Heart left ventricle (tissue), 16 donors: ENCODE data around the gene FGF14. TPM values are rescaled to one million over a fixed set of nuclear protein-coding genes. Genes with fewer than 3 reads are reported as not detected.

ENCODE experiments used
- ATAC-seq, 4 donors: fragments of 200-7000 bp; cut with Tn5 transposase; one replicate each; pipeline ENCODE4 v1.9.1; 2020 to 2022; ENCODE audit warnings: moderate library complexity in 4 of 4, mild to moderate bottlenecking in 3 of 4, moderate number of reproducible peaks in 1 of 4
- DNase-seq, 5 donors: peaks; one replicate each; pipeline ENCODE4 v3.0.0-alpha.2; 2020
- H3K27ac ChIP-seq, 12 donors: fragments of 200-600 bp; sonication (generic) in 4 of 12; one replicate each; pipeline versions ENCODE4 v1.5.0 to v1.8.0; 2016 to 2022; ENCODE audit warnings: mild to moderate bottlenecking in 2 of 12
- H3K27me3 ChIP-seq, 9 donors: fragments of 200-600 bp; sonication (generic) in 2 of 9; one replicate each; pipeline versions ENCODE4 v1.5.1 to v1.8.0; 2016 to 2022; ENCODE audit warnings: mild to moderate bottlenecking in 3 of 9
- H3K36me3 ChIP-seq, 9 donors: fragments of 200-600 bp; sonication (generic) in 2 of 9; one replicate each; pipeline versions ENCODE4 v1.5.0 to v1.8.0; 2018 to 2022; ENCODE audit warnings: mild to moderate bottlenecking in 2 of 9
- H3K4me1 ChIP-seq, 12 donors: fragments of 200-600 bp; sonication (generic) in 4 of 12; one replicate each; pipeline versions ENCODE4 v1.5.0 to v1.8.0; 2016 to 2022; ENCODE audit warnings: mild to moderate bottlenecking in 3 of 12
- H3K4me3 ChIP-seq, 12 donors: fragments of 200-600 bp; sonication (generic) in 4 of 12; one replicate each; pipeline versions ENCODE4 v1.5.0 to v1.8.0; 2017 to 2022; ENCODE audit warnings: mild to moderate bottlenecking in 9 of 12, moderate library complexity in 4 of 12
- H3K9me3 ChIP-seq, 12 donors: fragments of 200-600 bp; sonication (generic) in 4 of 12; one replicate each; pipeline versions ENCODE4 v1.5.0 to v1.8.0; 2016 to 2022; ENCODE audit warnings: mild to moderate bottlenecking in 1 of 12
- CTCF ChIP-seq, 12 donors: fragments of 200-600 bp; sonication (generic) in 4 of 12; IDR thresholded peaks; one replicate each; pipeline versions ENCODE4 v1.5.0 to v1.8.0; 2018 to 2022; ENCODE audit warnings: antibody characterized with exemption in 12 of 12, mild to moderate bottlenecking in 5 of 12
- POLR2A ChIP-seq, 2 donors: fragments of 450-650 bp; IDR thresholded peaks; one replicate each; pipeline ENCODE4 v1.6.1; 2017; ENCODE audit warnings: antibody characterized with exemption in 2 of 2, mild to moderate bottlenecking in 2 of 2, moderate library complexity in 2 of 2
- WGBS, 4 donors: extraction: QIAGEN DNeasy Blood & Tissue Kit in 2 of 4; methylation state at CpG; one replicate each; pipeline versions ENCODE4 v1.1.5 to v1.1.7; 2013 to 2018; 5-methylcytosine and 5-hydroxymethylcytosine counted together
- intact Hi-C, 10 donors: fragments of 100-400 bp; cut with DNase I; formaldehyde crosslinking; loops; one replicate each; pipeline versions ENCODE4 v1.11.1 to v1.14.2; 2022
- polyA plus RNA-seq, 2 donors: library from polyadenylated mRNA; stranded (reverse); fragments of 200-250 nt; gene quantifications; one replicate each; pipeline ENCODE4 v1.2.3, GENCODE V29; 2013
- total RNA-seq, 9 donors: library from RNA; depleted of rRNA in 2 of 9; stranded (reverse); fragments of >200 nt in 2 of 9; fragmentation: NEBNext Ultra II Directional in 3 of 9; extraction: Animal tissue kit (Norgen Biotek cat#: 25700) in 3 of 9; gene quantifications; one replicate each; pipeline versions ENCODE4 v1.1.0 to v1.2.4, GENCODE V29; 2016 to 2023
- donor health status: ischemic (EF 13 %, LVEDD 7.1; RV severe dilation, severe dysfunction).
- donor health status: healthy with polysubstance abuse.
- donor health status: DM: no; HTN: yes; CAD: no.
- donor health status: DM: no; HTN: no; CAD: no.
- donor health status: ischemic (EF 25% LVEDD 6.9; RV normal size, moderate dysfunction).
- donor health status: ischemic (EF 25% LVEDD 5.7; RV mildly dilated, moderate dysfunction).
- donor health status: healthy.
- donor health status: DM: yes; HTN: yes; CAD: no.
- donor health status: ischemic (EF 35%, LVEDD 5.7; RV mildly dilated, moderate dysfunction).
- donor health status: nonischemic (EF 11% LVEDD 7.7; RV severe dilation, severe dysfunction).
- donor health status: DM: yes; HTN: yes; CAD: no.
- donor health status: PGD.
- donor health status: ischemic (EF 29% LVEDD 5.4; RV normal size, mild dysfunction).
- donor health status: nonischemic (EF 23%, LVEDD 6.1; RV moderate dilation, normal function).

FGF14 gene
- total and polyA plus RNA-seq, 11 donors: 0.14 to 6.3 (median 3.9) TPM

GRCh38 chr13:101916775-101917474 is 484.9 kb downstream of the FGF14 start:
- Histone ChIP-seq H3K4me1 (peaks cover 0 to 21% (median 4%) of the 10 kb centered on the region in 12 donors), H3K36me3 (no peaks in the 10 kb centered on the region), H3K4me3 (peak overlapping the region; percentile 29 to 59 (median 48)), H3K27me3 (peaks cover 9 to 82% (median 42%) of the 10 kb centered on the region in 9 donors), H3K9me3 (no peaks in the 10 kb centered on the region), H3K27ac (no peak overlapping the region)
- 0 to 2% (median 1%) methylated on average over 9 to 73 of the region's 73 CpGs for whole genome bisulfite sequencing, 4 donors
- intact Hi-C loops: loop anchor here in 9 of 10 donors (2.0 to 10.0 kb wide), 5 partner anchors 122 to 772 kb away; no protein-coding TSS in a partner anchor
- TF ChIP-seq POLR2A (IDR thresholded peaks at IDR 0.05) (no peak), CTCF (IDR thresholded peaks at IDR 0.05) (no peak)
- DNase-seq (peak in 1 of 5 donors; percentile 37), ATAC-seq (peak in 2 of 4 donors; percentile 21 to 50)

GRCh38 chr13:101916108-101916774 is 485.6 kb downstream of the FGF14 start:
- Histone ChIP-seq H3K9me3 (no peaks in the 10 kb centered on the region), H3K27me3 (peaks cover 9 to 75% (median 38%) of the 10 kb centered on the region in 9 donors), H3K4me3 (peak overlapping the region; percentile 29 to 59 (median 48)), H3K27ac (no peak overlapping the region), H3K36me3 (no peaks in the 10 kb centered on the region), H3K4me1 (peaks cover 0 to 21% (median 4%) of the 10 kb centered on the region in 12 donors)
- ATAC-seq (peak; percentile 68 to 90 (median 84)), DNase-seq (peak; percentile 25 to 66 (median 45))
- 2% methylated on average over 36 to 62 of the region's 62 CpGs for WGBS, 4 donors
- no peak for TF ChIP-seq POLR2A (IDR thresholded peaks at IDR 0.05)
- TF ChIP-seq CTCF (IDR thresholded peaks at IDR 0.05): peak in 11 of 12 donors; percentile 11 to 56 (median 43)
- intact Hi-C loops: loop anchor here in 9 of 10 donors (2.0 to 10.0 kb wide), 5 partner anchors 121 to 771 kb away; no protein-coding TSS in a partner anchor

- H3K4me3 ChIP-seq: peak overlapping the region in 9 of 12 donors; percentile 29 to 59 (median 50)
- peaks cover 9 to 70% (median 36%) of the 10 kb centered on the region in 9 donors for H3K27me3 ChIP-seq
Observed at GRCh38 chr13:101915755-101916107, 486.1 kb downstream of the FGF14 start.

More at GRCh38 chr13:101915755-101916107, 486.1 kb downstream of the FGF14 start:
- no peak for TF ChIP-seq POLR2A (IDR thresholded peaks at IDR 0.05)
- no peak for TF ChIP-seq CTCF (IDR thresholded peaks at IDR 0.05)
- H3K36me3 ChIP-seq: no peaks in the 10 kb centered on the region
- intact Hi-C loops: loop anchor here in 9 of 10 donors (2.0 to 10.0 kb wide), 5 partner anchors 121 to 771 kb away; no protein-coding TSS in a partner anchor
- no peak for DNase-seq
- no peak overlapping the region for H3K27ac ChIP-seq
- peak in 2 of 4 donors; percentile 28 to 52 for ATAC-seq
- 4 to 13% (median 8%) methylated on average over 8 to 13 of the region's 13 CpGs for WGBS, 4 donors
- no peaks in the 10 kb centered on the region for H3K9me3 ChIP-seq
- H3K4me1 ChIP-seq: peaks cover 0 to 21% (median 4%) of the 10 kb centered on the region in 12 donors
